HG03354 (cell line): ENCODE results near the gene MADCAM1.
"Not testable (repeated sequence)": the region's sequence is repeated elsewhere in the genome, so short reads cannot be mapped to it uniquely, and the experiment has no call there.

Experiments used
- ATAC-seq: cut with Tn5 transposase; IDR thresholded peaks from one replicate; pipeline ENCODE4 v1.9.1; 2021; ENCODE audit warnings: mild to moderate bottlenecking; ENCODE audit not compliant: unreplicated experiment, poor library complexity, severe bottlenecking

The MADCAM1 gene

DNA sequence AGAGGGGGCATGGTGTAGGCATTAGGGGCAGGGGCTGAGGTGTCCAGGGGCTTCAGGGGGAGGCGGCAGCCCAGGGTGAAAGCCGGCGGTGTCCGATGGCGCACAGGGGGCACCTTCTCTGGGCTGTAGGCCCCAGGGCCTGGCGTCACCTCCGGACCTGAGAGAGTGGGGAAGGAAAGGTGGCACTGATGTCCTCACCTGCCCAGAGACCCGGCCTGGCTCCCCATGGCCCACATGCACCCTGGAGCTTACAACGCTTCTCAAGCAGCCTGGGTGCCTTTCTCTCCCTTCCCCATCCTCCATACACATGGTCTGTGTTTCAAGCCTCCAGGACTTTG lies 32.1 kb upstream of the MADCAM1 start:
- no peak for ATAC-seq

DNA sequence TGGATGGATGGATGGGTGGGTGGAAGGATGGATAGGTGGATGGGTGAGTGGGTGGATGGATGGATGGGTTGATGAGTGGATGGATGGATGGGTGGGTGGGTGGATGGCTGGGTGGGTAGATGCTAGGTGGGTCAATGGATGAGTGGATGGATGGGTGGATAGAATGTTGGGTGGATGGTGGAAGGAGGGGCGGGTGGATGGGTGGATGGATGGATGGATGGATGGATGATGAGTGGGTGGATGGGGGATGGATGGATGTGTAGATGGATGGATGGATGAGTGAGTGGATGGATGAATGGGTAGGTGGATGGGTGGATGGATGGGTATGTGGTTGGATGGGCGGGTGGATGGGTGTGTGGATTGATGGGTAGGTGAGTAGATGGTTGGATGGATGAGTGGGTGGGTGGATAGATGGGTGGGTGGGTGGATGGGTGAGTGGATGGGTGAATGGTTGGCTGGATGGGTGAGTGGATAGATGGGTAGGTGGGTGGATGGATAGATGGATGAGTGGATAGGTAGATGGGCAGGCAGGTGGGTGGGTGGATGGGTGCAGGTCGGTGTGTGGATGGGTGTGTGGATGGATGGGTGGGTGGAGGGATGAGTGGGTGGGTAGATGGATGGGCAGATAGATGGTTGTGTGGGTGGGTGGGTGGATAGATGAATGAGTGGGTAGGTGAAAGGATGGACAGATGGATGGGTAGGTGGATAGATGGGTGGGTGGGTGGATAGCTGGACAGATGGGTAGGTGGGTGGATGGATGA lies 31.1 kb upstream of the MADCAM1 start:
- no peak for ATAC-seq

DNA sequence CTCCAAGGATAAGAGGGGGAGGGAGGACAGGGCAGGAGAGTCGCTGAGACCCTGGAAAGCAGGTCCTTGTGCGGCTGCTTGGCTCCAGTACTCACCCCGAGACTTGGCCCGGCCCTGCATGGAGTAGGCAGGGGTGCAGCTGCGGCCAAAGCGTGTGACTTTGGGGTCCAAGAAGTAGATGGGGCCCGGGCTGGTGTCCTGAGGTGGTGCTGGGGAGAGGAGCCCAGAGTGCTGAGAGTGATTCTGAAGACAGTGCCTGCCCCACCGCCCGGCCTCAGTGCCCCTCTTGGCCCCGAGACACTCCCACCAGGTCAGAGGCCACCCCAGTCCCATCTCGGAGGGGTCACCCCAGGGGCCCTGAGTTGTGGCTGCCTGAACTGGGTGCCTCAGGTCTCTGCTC lies 28.7 kb upstream of the MADCAM1 start:
- no peak for ATAC-seq

DNA sequence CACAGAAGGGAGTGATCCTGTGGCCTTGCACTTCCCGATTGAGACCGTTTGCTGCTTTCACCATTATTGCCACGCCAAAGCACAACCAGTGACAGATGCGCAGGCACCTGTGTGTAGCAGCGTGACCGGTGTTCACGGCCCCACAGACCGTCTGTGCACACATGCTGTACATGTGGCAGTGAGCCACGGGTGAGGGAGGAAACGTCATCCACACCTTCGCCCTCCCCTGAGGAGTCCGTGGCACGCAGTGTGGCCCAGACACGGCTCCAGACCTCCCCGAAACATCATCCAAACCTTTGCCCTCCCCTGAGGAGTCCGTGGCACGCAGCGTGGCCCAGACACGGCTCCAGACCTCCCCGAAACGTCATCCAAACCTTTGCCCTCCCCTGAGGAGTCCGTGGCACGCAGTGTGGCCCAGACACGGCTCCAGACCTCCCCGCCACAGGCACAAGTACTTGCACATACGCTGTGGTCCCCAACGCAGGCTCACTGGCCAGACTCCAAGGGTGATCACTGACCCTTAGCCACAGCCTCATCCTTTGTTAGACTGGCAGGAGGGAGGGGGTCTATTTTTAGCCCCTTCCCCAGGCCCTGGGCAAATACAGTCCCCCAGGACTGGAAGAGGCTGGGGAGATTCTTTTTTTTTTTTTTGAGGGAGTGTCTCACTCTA lies 27.6 kb upstream of the MADCAM1 start:
- ATAC-seq = no peak

DNA sequence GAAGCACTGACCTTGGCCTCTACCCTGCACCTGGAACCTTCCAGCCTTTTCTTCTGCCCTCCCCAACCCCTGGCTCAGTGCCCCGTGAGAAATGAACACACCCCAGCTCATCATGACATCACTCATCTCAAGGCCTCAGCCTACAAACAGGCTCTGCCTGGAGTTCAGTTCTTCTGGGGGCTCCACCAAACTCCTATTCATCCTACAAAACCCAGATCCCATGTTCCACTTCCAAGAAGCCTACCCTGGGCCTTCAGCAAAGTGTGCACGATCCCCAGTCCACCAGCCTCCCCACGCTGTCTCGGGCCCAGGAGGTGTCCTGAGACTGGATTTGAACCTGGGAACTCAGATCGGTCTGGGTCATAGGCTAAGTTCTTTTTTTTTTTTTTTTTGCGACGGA lies 26.5 kb upstream of the MADCAM1 start:
- no peak for ATAC-seq

DNA sequence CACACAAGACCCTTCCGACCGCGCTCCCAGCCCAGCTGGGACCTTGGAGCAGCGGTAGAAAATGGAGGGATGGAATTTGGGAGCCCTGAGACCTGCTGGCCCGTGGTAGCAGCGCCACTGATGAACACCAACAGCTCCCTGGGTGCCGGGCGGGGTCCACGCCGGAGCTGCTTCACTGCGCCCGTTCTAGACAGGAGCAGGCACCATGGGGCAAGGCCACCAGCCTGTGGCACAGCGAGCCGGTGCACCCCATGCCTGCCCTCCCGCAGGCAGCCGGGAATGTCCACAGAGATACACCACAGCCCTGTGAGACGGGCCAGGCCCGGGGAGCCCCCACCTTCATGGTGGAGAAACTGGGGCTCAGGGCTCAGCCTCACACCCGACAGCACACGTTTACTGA lies 25.6 kb upstream of the MADCAM1 start:
- no peak for ATAC-seq

DNA sequence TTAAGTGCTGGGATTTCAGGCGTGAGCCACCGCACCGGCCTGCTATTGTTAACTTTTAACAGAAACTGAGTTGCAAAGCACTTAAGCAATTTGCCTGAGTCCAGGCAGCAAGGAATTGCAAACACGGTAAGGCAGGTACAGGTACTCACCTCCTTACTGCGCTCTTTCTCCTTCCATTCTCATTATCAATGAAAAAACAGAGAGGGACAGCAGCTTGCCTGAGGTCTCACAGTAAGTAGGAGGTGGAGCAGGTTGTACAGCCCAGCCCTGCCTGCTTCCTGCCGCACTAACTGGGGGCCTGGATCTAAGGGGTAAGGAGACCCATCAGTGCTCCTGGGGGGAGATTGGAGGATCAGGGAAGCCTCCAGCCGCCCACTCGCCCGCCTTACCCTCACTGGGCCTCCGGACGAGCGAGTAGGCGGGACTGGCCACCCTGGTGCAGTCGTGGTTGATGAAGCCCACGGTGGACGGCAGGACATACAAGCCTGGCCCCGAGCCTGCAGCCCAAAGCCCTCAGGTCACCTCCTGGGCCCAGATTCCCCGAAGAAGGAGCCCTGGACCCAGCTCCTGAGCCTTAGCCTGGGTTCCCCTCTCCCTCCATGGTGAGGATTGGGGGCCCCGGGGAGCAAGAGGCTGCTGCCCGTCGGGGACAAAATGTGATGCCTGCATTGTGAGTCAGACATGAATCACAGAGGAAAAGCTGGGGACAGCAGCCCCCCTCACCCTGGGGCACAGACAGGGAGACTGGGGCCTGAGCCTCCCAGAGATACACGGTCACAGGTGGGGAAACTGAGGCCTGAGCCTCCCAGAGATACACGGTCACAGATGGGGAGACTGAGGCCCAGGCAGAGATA lies 24.1 kb upstream of the MADCAM1 start:
- no peak for ATAC-seq

DNA sequence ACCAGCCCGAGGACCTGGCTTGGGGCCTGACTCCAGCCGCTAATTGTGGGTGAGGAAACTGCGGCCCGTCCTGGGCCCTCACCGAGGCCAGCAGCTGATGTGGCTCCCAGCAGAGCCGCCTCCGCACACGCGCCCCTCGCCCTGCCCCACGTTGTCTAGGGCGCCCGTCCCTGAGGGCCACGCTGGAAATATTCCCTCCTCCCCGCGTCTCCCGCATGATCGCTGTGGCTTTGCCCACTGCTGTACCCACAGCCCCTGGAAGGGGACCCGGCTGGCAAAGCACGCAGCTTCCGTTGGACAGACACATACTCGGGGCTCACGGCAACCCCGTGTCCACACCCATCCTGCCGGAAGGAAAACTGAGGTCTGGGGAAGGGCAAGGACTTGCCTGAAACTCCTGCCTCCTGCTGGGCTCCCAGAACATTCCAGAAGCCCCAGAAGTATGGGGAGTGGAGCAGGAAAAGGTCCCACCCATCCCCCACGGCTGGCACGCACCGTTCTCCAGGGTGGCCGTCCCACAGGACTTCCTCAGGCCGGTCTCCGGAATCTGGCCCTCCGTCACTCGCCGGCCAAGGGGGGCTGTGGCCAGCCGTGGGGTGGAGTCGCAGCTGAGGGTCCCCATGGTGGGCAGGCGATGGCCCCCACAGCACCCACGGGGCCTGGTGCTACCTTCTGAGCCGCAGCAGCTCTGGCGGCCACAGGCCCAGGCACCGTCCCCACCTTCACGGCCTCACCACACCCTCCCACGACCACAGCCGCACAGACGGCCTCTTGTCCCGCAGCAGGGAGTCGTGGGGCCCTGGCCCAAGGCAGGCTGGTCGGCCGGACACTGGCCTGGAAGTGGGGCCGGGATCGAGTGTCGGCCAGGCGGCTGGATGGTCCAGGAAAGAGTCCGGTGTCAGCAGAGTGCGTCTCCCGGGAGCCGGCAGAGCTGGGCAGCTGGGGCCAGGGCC lies 21.9 kb upstream of the MADCAM1 start:
- ATAC-seq = no peak

DNA sequence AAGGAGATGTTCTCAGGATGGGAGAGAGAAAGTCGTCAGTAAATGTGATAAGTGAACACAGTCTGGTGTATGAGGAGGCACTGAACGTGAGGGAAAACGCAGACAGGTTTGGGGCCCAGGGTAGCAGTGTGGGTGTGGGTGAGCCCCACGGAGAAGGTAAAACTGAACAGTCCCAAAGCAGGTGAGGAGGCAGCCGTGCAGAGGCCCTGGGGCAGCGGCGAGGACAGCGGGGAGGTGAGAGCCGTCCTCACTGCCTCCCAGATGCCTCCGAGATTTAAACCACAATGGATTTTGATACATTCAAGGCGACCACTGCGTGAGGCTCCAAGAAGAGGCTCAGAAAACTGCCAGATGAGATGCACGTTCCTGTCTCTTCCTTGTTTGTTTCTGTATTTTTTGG lies 20.9 kb upstream of the MADCAM1 start:
- ATAC-seq = no peak

DNA sequence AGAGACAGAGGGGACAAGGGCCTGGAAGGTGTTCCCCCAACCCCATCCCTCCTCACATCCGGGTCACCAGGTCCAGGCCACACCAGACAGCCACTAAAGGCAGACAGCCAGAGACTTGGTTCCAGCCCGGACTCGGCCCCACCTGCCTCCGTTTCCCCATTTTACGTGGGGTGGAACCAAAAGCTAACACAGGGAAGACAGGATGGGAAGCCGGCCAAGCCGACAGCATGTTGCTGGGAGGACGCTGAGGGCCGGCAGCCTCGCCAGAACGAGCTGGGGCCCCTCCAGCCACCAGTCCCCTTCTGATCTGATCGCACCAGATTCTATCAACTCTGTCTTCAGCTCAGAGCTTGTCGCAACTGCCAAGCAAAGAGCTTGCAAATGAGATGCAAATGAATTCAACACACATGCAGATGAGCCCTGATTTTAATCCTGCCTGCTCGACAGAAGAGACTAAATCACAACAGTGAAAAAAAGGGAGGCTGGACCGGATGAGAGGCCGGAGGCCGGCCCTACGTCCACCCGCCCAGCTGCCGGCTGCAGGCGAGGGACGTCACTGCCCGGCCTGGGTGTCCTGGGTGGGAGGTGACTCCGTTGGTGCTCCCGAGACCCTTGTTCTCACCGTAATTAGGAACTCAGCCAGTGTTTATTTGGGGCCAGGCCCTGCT lies 17.9 kb upstream of the MADCAM1 start:
- ATAC-seq = no peak

DNA sequence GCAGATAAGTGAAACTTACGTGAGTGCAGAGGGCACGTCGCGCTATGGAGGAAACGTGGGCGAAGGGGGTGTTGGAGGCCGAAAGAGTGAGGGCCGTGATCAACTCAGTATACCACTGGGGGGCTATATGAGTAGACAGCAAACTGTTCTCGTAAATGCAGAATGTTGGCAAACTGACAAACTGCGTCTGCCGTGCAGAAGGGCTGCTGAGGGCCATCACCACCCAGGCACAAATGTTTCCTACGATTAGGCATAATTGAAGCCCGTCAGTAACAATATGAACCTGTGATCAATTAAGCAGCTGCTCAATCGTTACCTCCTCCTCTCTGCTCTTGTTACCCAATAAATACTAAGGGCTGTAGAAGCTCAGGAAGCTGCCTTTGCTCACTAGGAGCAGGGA lies 17.3 kb upstream of the MADCAM1 start:
- ATAC-seq = no peak

DNA sequence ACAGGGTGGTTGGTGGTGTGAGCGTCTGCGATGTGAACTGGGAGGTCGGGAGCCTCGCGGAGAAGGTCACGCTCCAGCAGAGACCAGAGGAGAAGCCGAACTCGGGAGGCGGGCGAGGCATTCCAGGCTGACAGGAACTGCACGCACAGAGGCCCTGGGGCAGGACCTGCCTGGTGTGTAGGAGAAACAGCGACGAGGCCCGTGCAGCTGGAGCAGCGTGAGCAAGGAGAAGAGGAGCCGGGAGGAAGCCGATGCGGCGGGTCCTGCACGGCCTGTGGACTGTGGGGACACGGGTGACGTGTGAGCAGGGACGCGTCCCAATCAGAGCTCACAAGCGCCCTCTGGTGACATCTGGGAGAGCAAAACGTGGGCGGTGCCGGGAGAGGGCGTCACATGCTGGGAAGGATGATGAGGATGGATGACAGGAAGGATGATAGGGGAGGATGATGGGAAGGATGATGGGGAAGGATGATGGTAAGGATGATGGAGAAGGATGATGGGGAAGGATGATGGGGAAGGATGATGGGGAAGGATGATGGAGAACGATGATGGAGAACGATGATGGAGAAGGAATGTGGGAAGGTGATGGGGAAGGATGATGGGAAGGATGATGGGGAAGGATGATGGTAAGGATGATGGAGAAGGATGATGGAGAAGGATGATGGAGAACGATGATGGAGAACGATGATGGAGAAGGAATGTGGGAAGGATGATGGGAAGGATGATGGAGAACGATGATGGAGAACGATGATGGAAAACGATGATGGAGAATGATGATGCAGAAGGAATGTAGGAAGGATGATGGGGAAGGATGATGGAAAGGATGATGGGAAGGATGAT lies 16.1 kb upstream of the MADCAM1 start:
- ATAC-seq = no peak

DNA sequence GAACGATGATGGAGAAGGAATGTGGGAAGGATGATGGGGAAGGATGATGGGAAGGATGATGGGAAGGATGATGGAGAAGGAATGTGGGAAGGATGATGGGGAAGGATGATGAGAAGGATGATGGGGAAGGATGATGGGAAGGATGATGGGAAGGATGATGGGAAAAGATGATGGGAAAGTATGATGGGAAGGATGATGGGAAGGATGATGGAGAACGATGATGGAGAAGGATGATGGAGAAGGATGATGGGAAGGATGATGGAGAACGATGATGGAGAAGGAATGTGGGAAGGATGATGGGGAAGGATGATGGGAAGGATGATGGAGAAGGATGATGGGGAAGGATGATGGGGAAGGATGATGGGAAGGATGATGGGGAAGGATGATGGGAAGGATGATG lies 15.2 kb upstream of the MADCAM1 start:
- ATAC-seq = not testable (repeated sequence)

DNA sequence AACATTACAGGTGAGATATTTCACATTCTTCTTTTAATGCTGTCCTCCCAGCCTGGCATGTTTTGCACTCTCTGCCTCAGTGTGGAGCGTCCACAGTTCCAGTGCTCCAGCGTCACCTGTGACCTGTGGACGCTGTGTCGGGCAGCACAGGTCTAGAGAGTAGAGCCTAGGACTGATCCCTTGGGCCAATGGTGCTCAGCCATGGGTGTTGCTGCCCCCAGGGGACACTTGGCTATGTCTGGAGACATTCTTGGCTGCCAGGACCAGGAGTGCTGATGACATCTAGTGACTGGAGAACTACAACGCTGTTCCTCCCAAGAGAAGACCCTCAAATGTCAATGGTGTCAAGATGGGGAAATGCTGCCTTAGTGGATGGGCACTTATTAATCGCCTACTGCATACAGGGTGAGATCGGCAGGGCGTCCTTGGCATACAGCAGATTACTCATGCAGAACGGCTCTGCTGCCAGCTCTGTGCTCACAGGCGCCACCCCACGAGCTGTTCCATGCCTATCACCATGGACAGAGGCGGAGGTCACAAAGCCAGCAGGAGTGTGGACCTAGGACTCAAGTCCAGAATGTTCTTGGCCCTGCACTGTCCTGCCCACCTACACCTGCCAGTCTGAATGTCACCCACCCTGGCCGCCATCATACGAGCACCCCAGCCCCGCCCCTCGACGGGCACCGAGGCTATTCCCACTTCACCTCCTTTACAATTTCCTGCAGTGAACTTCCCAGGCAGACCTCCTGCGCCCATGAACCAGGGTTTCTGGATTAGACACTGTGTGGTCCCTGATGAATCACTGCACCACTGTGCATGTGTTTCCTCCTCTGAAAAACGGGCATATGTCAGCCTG lies 13.9 kb upstream of the MADCAM1 start:
- ATAC-seq = no peak

DNA sequence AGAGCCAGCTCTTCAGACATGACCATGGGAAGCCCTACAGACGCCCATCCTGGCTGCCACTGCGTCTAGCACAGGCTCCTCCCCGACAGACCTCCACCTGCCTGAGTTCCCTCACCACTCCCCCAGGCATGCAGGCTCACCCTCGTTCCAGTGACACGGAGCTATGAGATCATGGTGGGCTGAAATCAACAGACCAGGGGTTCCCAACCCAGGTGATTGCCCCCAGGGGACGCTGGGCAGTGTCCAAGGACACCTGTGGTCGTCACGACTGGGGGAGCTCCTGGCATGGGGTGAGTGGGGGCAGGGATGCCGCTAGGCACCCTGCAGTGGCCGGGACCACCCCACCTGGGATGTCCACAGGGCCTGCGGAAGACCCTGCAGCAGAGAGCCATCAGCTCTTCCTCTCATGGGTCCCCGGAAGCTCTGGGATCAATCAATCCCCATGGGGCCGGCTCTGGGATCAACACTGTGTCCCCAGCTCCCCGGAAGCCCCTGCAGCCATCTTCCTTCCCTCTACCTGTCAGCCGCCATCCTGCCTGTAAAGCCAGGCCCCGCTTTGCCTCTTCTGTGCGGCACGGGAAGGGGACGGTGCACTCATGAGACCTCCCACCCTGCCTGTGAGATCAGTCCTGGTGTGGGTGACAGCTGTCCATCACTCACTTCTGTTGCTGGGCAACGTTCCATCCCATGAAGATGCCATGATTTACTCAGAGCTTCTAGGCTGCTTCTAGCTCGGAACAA lies 12.8 kb upstream of the MADCAM1 start:
- no peak for ATAC-seq

DNA sequence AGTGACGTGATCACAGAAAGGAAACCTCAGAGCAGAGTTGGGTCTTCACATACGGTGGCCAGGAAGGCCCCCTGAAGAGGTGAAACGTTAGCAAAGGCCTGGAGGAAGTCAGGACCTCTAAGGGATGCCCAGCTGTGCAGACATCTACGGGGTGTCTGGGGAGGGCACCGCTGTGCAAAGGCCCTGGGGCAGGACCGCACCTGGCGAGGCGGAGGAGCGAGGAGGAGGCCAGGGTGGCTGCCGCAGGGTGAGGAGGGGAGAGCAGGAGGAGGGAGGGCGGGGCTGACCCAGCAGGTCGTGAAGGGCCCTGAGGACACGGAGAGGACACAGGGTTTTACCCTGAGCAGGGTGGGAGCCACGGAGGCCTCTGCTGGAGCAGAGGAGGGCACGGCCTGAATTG lies 11.8 kb upstream of the MADCAM1 start:
- no peak for ATAC-seq

DNA sequence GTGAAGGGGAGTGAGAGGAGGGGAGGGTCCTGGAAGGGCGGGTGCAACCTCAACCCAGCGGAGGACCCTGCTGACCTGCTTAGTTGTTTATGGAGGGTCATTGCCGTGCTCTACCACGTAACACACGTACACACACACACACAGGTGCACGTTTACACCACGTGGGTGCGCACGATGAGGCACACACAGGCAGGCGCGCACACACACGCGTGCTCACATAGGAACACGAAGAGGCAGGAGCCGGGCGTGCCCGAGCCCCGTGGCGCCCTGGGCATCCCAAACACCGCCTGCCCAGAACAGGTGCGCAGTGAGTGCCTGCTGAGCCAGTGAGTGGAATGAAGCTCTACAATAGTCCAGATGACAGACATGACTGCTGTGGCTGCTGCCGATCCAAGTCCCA lies 11.2 kb upstream of the MADCAM1 start:
- no peak for ATAC-seq
